ENCODE data around the gene GNLY.

DNA sequence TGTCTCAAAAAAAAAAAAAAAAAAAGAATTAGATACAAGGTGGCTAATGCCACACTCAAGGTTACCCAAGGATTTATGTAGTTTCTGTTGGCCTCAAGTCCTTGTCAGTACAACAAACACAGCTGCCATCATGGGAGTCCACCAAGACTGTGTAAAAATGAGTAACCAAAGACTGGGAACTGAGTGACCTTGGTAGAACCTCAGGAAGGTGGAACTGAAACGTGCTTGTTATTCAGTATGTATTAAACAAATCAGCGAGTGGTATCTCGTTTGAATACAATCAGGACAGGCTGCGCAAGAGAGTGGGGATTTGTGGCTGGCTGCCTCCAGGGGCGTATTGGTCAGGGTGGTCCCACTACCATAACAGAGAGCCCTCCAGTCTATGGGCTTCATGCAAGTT is 24.6 kb upstream of the GNLY start:
- TF ChIP-seq, protein P1, sequence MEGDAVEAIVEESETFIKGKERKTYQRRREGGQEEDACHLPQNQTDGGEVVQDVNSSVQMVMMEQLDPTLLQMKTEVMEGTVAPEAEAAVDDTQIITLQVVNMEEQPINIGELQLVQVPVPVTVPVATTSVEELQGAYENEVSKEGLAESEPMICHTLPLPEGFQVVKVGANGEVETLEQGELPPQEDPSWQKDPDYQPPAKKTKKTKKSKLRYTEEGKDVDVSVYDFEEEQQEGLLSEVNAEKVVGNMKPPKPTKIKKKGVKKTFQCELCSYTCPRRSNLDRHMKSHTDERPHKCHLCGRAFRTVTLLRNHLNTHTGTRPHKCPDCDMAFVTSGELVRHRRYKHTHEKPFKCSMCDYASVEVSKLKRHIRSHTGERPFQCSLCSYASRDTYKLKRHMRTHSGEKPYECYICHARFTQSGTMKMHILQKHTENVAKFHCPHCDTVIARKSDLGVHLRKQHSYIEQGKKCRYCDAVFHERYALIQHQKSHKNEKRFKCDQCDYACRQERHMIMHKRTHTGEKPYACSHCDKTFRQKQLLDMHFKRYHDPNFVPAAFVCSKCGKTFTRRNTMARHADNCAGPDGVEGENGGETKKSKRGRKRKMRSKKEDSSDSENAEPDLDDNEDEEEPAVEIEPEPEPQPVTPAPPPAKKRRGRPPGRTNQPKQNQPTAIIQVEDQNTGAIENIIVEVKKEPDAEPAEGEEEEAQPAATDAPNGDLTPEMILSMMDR (IDR thresholded peaks at IDR 0.05; ENCODE audit: low read depth, low read length): no peak
- TF ChIP-seq EZH2phosphoT487 (IDR thresholded peaks at IDR 0.05; ENCODE audit: low read depth): no peak

Measured in OCI-LY3 (cell line).